IPS-NIHi7 (cell line): ENCODE data around the gene OASL.

Experiments used
- DNase-seq: peaks from one replicate; pipeline ENCODE4 v3.0.0; 2012; ENCODE audit warnings: mixed read lengths; ENCODE audit errors: extremely low spot score

Gene OASL

DNA sequence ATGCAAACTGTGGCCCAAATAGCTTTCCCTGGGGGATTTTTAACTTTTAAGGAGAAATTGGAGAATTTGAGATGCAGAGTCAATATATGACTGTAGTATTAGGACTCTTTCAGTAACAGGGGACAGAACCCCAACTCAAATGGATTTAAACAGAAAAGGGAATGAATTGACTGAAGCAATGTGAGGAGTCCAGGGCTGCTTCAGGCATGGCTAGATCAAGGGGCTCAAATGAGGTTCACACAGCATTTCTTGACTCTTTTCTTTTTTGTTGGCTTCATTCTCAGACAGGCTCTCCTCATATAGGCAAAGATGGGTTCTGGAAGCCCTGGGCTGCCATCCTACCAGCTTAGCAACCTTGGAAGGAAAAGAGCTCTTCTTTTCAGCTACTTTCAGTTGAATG is 47.1 kb downstream of the OASL start:
- no peak for DNase-seq

DNA sequence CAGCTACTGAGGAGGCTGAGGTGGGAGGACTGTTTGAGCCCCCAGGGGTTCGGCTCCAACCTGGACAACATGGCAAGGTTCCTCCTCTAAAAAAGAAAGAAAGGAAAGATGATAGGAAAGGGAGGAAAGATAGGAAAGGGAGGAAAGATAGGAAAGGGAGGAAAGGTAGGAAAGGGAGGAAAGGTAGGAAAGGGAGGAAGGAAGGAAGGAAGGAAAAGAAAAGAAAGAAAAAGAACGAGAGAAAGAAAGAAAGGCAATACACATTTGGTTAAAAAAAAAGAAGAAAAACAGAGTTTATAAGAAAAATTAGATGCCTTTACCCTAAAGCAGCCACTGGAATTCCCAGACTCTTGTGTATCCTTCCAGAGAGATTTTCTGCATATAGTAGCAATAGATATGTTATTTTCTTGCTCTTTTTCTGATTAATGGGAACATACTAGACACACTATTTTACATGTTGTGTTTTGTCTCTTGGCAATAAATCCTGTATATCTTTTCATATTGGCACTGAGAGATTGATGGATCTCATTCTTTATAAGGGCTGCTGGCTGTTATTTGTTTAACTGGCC is 48.5 kb downstream of the OASL start:
- no peak for DNase-seq

DNA sequence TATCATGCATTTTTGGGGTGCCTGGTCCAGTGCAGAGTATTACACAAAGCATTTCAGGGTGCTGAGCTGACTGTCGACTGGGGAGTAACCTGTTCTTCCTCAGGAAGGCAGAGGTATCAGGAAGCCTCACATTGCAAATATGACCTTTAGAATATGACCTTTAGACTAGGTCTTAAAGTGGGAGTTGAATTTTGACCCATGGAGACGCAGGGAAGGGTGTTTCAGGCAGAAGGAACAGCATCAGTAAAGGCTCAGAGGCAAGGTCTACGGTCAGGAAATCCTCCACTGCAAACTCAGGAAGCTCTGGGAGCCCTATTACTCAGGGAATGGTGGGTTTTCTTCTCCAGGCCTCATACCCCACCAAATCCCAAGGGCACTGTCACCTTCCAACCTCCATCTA is 49.4 kb downstream of the OASL start:
- DNase-seq: no peak

DNA sequence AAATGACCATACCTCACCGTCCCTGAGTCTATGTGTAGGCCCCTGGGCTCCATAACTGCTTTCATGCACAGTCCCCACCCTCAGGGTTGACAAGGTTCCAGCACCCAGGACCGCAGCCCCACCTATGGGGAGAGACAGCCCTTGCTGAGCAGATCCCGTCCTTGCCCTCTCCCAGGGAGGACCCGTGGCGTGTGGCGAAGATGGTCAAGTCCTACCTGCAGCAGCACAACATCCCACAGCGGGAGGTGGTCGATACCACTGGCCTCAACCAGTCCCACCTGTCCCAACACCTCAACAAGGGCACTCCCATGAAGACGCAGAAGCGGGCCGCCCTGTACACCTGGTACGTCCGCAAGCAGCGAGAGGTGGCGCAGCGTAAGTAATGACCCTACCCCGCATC is 50.4 kb downstream of the OASL start:
- no peak for DNase-seq

DNA sequence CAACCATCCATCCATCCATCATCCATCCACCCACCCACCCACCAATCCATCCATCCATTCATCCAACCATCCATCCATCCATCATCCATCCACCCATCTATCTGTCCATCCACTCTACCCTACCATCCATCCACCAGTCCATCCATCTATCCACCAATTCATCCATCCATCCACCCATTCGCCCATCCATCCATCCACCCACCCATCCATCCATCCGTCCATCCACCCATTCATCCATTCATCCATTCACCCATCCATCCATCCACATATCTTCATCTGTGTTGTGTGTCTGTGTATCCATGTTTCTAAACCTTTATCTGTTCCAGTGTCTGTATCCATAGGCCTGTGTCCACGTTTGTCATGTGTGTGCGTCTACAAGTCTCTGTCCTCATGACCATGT is 50.8 kb downstream of the OASL start:
- DNase-seq: no peak

DNA sequence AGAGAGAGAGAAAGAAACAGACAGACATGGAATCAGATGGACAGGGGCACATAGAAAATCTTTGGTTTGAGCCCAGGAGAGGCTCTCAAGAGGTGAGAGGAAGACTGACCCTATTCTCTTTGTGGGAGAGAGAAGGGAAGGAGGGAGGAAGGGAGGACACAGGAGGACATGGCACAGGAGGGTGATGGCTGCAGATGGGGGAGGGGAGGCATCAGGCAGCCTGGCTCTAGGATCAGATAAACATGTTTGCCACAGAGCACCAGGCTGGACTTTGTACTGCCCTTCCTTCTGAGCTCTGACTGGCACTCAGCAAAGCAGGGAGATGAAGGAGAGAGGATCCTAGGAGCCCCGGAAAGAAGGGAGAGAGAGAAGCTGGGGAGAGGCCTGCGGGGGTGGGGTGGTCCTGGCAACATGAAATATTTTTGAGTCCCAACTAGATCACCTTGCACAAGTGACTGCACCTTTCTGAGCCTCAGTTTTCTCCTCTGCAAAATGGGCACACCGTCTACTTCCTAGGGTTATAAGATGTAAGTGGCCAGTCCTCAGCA is 54.6 kb downstream of the OASL start:
- DNase-seq: peak; percentile 26

- no peak for DNase-seq
These were observed 55.3 kb downstream of the OASL start for GRCh38 chr12:120983759-120984158.

DNA sequence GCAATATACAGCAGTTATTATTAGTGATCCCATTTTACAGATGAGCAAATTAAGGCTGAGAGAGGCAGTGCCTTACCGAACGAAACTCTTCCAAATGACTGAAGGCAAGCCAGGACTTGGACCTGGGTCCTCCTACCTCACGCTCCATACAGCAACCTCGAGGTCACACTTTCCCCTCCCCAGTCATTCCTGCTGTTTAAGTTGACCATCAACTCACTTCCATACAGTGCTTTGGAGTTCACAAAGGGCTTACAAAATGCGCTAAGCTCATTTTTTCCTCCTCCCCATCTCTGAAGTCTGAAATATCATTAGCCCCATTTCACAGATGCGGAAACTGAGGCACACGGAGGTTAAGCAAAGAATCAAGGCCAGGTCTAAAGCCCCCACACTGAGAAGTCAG is 56.4 kb downstream of the OASL start:
- DNase-seq: no peak

DNA sequence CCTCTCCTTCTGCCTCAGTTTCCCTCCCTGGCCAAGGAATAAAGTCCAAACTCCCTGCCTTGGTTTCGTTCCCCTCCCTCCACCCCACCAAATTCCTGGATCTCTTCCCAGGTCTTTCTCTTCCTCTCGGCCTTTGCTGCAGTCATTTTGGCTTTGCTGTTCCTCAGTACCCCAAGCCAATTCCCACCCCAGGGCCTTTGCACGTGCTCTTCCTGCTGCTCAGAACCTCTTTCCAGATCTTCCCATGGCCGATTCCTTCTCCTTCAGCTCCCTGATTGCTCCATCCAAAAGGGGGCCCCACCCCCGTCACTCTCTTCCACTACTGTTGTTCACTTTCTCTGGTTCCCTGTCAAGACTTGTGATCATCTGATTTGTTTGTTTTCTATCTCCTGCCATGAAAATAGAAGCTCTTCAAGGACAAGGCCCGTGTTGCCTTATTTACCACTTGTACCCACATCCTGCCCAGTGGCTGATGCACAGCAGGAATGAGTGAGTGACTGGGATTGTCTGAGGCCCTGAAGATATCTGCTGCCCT is 57.6 kb downstream of the OASL start:
- DNase-seq: no peak

GRCh38 chr12:120980800-120981368 is 58.2 kb downstream of the OASL start:
- DNase-seq: no peak

DNA sequence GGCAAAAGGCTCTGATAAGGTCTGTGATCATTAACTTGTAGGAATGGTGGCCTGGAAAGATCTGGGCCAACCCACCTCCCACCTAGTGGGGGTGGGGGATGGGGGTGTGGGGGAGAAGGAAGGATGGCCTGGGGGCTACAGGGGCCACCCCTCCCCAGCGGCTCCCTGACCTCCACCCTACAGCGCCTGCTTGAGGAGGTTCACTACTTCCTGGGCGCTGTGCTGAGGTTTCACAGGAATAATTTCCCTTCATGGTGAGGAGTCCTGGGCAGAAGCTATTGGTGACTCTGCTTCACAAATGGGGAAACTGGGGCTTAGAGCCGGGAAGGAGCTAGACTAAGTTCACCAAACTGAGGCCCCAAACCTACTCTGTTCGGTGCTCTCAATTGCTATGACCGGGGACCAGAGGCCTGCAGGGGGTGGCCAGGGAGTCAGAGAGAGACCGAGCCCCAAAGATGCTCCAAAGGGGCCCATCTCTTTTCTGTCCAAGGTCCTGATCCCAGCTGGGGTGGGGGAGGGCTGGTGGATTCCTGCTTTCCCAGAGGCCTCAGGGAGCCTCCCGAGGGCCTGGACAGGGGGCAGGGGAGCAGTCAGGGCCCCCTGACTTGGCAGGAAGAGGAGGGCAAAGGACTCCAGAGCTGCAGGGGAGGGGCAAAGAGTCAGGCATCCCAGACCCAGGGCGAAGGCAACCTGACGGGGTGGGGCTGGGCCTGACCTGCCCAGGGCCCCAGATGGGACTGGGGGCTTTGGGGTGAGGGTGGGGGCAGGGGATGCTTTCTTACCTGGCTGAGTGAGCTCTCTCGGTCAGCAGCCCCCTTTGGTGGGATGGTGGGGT is 59.0 kb downstream of the OASL start:
- DNase-seq: no peak

DNA sequence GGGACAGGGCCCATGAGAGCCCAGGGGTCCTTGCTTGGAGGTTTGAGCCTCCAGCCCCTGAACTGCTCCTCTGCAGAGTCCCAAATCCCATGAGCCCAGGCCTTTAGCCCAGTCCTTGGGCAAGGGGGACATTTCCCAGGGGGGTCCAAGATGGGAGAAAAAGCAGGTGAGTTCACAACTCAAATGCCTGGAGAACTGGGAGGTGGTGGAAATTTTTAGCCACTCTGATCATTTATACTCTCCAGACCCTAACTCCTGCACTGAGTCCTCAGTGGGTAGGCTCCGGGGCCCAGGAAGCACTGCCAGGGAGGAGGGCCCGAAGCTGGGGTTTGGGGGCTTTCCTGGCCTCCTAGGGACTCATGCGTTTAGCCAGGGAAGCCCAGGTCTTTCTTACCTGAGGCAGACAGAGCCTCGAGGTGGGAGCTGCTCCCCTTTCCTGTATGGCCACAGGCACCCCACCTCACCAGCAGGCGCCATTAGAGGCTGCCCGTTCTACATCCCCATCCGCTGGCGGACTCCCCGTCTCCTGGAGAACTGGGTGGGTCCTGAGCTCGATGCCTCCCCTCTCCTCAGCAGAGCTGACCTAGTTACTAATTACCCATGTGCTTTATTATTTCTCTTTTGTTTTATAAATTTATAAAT is 59.7 kb downstream of the OASL start:
- DNase-seq: no peak

DNA sequence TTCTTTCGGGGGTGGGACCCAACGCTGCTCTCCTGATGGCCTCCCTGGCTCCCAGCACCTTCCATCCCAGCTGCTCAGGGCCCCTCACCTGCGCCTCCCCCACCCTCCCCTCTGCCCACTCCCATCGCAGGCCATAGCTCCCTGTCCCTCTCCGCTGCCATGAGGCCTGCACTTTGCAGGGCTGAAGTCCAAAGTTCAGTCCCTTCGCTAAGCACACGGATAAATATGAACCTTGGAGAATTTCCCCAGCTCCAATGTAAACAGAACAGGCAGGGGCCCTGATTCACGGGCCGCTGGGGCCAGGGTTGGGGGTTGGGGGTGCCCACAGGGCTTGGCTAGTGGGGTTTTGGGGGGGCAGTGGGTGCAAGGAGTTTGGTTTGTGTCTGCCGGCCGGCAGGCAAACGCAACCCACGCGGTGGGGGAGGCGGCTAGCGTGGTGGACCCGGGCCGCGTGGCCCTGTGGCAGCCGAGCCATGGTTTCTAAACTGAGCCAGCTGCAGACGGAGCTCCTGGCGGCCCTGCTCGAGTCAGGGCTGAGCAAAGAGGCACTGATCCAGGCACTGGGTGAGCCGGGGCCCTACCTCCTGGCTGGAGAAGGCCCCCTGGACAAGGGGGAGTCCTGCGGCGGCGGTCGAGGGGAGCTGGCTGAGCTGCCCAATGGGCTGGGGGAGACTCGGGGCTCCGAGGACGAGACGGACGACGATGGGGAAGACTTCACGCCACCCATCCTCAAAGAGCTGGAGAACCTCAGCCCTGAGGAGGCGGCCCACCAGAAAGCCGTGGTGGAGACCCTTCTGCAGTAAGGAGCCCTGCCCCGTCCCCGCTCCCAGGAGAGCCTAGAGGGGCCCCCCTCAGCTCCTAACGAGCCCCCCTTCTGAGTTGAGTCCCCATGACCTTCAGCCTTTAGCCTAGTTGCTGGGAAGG is 60.5 kb downstream of the OASL start, which contains the start of gene HNF1A:
TSS of gene HNF1A (plus strand) at position 248 of the 924 bp plus-strand sequence. CDS start at position 474, 226 bp downstream.
- no peak for DNase-seq

- DNase-seq: no peak
These were observed 61.3 kb downstream of the OASL start for GRCh38 chr12:120977531-120978295.

DNA sequence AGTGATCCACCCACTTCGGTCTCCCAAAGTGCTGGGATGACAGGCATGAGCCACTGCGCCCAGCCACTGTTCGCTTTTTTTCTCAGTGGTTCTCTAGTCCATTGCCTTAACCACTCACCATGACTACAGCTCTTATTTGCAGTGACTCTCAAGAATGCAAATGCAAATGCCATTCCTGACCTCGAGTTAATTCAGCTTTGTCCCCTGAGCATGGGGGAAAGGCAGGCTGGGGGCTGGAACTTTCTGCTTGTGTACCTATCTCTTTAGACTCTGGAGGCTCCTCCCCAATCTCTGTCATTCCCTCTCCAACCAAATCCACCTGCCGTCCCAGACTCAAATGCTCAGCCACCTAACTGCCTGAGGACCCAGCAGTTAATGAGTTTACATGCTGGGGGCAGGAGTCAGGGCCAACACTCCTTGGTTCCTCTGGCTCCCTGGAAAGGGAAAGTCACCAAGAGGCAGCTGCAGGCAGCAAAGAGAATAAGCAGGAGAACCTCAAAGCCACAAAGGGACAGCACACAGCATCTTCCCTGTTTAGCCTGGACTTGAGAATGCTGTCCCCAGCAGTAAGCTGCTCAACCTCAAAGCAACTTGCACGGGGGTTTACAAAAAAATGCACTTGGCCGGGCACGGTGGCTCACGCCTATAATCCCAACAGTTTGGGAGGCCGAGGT is 66.0 kb downstream of the OASL start:
- DNase-seq: peak; percentile 68

DNA sequence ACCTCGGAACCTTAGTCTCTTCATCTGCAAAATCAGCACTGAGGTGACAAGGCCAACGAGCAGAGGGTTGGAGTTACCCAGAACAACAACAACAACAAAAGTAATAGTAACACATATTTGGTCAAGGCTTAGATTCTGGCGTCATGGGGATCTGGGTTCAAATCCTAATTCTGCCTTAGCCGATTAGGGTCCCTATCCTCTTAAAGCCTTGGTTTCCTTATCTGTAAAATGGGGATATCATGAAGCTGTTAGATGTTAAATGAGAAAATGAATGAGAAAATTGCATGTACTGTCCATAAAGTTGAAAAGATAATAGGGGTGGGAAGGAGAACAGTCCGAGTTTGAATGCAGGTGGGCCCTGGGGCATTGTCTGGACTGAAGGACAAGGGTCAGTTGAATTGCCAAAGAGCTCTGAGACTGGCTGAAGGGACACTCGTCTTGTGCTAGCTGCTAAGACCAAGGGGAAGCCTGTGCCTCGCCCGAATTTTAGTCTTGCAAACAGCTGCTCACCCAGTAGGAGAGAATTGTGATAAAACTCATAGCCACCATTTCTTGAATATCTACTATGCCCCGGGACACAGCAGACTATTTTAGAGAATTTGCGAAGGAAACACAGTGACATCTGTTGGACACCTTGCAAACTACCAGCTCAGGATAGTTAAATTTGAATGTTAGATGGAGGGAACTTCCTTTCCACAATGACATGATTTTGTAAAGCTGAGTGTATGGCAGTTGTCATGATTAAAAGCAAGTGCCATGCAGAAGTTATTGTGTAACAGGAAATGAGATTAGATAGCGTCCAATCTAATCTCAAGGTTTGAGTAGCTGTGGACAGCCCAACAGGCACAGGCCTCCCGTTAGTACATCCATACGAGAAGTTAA is 67.5 kb downstream of the OASL start:
- DNase-seq: peak; percentile 75

DNA sequence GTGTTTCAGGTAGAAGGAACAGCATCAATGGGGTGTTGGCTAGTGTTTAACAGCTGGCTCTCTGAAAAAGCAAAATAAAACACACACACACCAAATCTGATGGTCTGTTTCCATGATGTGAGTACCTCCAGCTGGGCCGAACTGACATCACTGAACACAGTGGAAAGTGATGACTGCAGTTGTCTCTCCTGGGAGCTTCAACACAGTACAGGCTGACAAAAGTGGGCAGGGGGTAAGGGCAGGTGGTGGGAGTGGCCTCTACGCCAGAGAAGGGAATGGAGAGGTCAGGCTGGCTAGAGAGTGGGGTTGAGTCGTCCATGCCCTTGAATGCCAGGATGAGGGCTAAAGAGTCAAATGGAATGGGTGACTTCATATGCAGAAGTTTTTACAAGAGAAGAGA is 68.7 kb downstream of the OASL start:
- DNase-seq: no peak
